Right lobe of liver (tissue), 4 donors: ENCODE results near the gene MRGPRD.

Experiments used
- CTCF ChIP-seq, 4 donors: fragments of 200-600 bp in 3 of 4; fragments of 450-650 bp in 1 of 4; IDR thresholded peaks; one replicate each; pipeline versions ENCODE4 v1.5.1 to v1.8.0; 2016 to 2022; ENCODE audit warnings: antibody characterized with exemption in 4 of 4, mild to moderate bottlenecking in 2 of 4
- POLR2A ChIP-seq: fragments of 450-650 bp; IDR thresholded peaks from one replicate; pipeline ENCODE4 v1.6.1; 2017; ENCODE audit warnings: antibody characterized with exemption, mild to moderate bottlenecking
- donor health status: DM: no; HTN: no; CAD: no.
- donor health status: DM: no; HTN: no; CAD: no.
- donor health status: DM: no; HTN: yes; CAD: no.

GRCh38 chr11:68932933-68933577 is 47.7 kb downstream of the MRGPRD start:
- TF ChIP-seq POLR2A: no peak
- no peak for TF ChIP-seq CTCF (IDR thresholded peaks at IDR 0.05)
